GM12875 (cell line): ENCODE measurements around the gene SLC6A5.
"Not testable (repeated sequence)": the region's sequence is repeated elsewhere in the genome, so short reads cannot be mapped to it uniquely, and the experiment has no call there.

Source experiments
- H3K4me3 ChIP-seq: one replicate; pipeline ENCODE4 v1.5.1; 2011; ENCODE audit warnings: low read depth, low read length, control low read depth
- TF ChIP-seq, protein P1 (sequence below): IDR thresholded peaks from 2 replicates; pipeline ENCODE4 v1.5.1; 2011; ENCODE audit warnings: low read depth, mild to moderate bottlenecking, control low read depth, inconsistent platforms, low read length, moderate library complexity, borderline replicate concordance; ENCODE audit not compliant: insufficient read depth

The SLC6A5 gene

DNA sequence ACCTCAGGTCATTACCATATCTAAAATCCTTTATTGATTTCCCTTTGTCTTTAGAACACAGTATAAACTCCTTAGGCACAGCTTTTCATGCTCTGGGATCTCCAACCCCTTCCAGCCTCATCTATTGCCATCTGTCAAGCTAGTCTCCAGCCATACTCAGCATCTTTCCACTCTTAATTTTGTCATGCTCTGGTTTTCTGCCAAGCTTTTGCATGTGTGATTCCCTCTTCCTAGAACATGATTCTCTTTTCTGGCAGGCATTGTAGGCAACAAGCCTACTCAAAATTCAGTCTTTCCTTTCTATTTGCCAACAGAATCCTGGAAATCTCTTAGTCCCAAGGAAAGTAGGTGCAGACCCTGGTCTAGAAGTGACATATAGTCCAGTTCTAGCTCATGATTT lies 35.5 kb upstream of the SLC6A5 start:
- H3K4me3 ChIP-seq, result no peak overlapping the region
- TF ChIP-seq, protein P1, sequence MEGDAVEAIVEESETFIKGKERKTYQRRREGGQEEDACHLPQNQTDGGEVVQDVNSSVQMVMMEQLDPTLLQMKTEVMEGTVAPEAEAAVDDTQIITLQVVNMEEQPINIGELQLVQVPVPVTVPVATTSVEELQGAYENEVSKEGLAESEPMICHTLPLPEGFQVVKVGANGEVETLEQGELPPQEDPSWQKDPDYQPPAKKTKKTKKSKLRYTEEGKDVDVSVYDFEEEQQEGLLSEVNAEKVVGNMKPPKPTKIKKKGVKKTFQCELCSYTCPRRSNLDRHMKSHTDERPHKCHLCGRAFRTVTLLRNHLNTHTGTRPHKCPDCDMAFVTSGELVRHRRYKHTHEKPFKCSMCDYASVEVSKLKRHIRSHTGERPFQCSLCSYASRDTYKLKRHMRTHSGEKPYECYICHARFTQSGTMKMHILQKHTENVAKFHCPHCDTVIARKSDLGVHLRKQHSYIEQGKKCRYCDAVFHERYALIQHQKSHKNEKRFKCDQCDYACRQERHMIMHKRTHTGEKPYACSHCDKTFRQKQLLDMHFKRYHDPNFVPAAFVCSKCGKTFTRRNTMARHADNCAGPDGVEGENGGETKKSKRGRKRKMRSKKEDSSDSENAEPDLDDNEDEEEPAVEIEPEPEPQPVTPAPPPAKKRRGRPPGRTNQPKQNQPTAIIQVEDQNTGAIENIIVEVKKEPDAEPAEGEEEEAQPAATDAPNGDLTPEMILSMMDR, result no peak

DNA sequence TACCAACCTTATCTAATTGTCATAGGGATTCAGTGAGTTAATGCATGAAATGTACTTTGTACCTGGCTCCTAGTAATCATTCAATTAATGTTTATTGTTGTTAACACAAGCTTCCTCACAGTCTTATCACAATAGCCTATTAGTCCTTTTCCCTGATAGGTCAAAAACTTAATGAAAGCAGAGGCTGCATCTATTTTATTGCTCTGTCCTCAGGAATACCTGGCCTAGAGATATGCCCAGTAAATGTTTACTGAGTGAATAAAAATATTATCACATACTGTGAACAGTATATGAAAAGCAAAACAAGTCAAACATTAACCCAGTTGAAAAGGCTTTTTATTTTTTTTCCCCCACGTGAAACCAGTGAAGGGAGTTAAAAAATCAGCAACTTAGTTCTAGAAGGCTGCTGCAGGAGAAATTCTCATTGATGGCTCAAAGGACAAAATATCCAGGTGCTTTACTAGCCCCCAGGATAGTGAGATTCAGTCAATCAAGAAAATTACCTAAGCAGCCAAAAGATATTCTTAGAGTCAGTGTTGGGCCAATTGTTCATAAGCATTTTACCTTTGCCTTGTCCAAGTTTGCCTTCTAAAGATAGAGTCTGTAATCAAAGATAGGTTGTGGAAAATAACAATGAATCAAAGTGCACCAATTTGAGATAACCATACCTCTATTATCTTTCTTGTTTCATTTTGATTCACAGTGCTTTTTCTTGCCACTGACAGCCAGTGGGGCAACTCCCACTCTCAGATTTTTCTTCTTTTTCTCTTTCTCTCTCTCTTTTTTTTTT lies 34.4 kb upstream of the SLC6A5 start:
- no peak overlapping the region for H3K4me3 ChIP-seq
- TF ChIP-seq, protein P1, result no peak

DNA sequence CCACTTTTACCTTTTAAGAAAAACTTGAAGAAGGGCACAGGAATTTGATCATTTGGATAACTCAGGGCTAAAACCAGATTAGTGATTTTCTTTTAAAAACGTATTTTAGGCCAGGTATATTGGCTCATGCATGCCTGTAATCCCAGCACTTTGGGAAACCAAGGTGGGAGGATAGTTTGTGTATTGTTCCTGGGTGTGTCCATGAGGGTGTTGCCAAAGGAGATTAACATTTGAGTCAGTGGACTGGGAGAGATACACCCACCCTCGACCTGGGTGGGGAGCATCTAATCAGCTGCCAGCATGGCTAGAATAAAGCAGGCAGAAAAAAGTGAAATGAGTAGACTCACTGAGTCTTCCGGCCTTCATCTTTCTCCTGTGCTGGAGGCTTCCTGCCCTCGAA lies 33.3 kb upstream of the SLC6A5 start:
- H3K4me3 ChIP-seq, result not testable (repeated sequence)

DNA sequence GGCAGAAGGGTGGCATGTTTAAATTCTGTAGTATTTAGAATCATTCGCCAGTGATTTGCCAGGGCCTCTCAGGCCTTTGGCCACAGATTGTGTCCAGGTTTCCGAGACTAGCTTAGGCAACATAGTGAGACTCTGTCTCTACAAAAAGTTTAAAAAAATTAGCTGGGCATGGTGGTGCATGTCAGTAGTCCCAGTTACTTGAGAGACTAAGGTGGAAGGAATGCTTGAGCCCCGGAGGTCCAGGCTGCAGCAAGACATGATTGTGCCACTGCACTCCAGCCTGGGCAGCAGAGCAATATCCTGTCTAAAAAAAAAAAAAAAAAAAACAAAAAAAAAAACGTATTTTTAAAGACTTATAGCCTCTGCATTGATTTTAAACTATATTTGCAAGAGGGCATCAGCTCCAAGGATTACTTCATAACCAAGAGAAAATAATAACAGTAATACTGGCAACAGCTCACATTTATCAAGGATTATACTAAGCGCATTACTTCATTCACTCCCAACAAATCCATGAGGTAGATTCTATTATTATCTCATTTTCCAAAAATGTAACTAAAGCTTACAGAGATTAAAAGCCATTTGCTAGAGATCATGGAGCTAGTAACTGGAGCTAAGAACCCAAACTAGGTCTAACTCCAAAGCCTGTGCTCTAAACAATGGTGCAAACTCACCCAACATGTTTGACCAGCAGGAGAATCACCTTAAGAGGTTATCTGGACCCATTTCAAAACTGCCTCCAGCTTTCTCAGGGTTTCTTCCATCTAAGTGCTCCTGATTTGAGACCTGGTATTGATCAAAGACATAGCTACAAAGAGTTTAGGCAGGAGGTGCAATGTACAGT lies 32.6 kb upstream of the SLC6A5 start:
- no peak overlapping the region for H3K4me3 ChIP-seq
- TF ChIP-seq, protein P1, result no peak

DNA sequence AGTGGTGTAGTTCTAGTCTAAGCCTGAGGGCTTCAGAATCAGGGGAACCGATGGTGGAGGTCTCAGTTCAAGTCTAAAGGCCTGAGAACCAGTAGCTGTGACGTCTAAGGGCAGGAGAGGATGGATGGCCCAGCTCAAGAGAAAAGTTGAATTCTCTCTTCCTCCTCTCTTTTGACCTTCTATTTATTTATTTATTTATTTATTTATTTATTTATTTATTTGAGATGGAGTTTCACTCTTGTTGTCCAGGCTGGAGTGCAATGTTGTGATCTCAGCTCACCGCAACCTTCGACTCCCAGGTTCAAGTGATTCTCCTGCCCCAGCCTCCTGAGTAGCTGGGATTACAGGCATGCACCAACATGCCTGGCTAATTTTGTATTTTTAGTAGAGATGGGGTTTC lies 19.7 kb upstream of the SLC6A5 start:
- not testable (repeated sequence) for H3K4me3 ChIP-seq

DNA sequence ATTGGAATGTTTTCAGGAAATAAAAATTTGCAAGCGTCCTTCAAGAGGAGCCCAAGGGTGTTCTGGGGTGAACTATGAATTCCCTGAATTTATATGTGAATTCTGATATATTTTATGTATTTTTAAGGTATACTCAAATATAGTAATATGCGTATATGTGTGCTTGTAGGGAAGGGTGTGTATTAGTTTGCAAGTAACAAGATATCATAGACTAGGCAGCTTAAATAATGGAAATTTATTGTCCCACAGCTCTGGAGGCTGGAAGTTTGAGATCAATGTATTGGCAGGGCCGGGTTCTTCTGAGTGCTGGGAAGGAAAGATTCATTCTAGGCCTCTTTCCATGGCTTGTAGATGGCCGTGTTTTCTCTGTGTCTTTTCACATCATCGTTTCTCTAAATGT lies 16.2 kb upstream of the SLC6A5 start:
- no peak overlapping the region for H3K4me3 ChIP-seq
- TF ChIP-seq, protein P1, result no peak

DNA sequence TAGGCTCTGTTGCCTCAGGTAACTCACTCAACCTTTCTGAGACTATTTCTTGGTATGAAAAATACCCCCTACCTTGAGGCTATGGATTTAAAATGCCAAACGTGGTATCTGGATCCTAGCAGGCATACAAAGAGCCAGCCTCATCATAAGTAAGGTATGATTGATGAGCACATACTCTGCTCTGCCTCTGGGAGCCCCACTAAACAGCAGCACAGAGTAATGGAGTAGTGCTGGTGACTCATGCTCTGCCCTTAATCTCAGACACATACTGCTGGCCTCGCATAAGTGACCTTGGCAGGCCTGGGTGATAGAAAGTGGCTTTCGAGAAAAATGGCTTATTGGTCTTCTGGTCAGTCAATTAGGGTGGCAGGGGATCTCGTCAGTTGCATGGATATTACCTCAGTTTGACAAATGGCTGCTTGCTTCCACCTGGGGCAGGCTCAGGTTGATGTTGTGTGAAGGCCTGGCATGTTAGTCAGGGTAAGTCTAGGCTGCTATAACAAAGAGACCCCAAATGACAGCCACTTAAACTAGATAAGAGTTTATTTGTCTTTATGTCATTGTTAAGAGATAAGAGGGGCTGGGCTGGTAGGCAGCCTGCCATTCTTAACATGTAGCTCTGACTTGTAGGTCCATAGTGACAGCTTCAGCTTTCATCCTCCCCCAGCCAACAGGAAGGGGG lies 15.2 kb upstream of the SLC6A5 start:
- TF ChIP-seq, protein P1, result no peak
- H3K4me3 ChIP-seq, result no peak overlapping the region

DNA sequence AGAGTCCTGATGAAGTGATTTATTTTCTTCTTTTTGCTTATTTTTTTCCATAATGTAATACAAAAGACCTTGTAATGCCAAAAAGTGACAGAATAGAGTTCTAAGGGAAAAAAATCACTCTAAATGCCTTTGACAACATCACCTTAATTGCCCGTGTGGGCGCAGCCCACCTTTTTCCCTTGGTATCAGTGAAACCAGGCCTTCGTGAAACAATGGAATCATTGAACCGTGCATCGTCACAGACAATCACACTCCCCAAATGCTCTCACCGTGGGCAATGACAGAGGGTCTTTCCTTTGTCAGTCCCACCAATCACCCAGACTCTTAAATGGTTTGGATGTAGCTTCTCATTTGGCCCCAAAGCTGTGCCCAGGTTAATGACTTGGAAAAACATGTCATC lies 9.6 kb upstream of the SLC6A5 start:
- no peak overlapping the region for H3K4me3 ChIP-seq
- TF ChIP-seq, protein P1, result no peak
